HG02623 (cell line): ENCODE results near the gene TRIP13.
"Not testable (repeated sequence)": the region's sequence is repeated elsewhere in the genome, so short reads cannot be mapped to it uniquely, and the experiment has no call there.

Experiments used
- ATAC-seq: cut with Tn5 transposase; IDR thresholded peaks from one replicate; pipeline ENCODE4 v1.9.1; 2021; ENCODE audit warnings: moderate library complexity; ENCODE audit not compliant: unreplicated experiment

The TRIP13 gene

DNA sequence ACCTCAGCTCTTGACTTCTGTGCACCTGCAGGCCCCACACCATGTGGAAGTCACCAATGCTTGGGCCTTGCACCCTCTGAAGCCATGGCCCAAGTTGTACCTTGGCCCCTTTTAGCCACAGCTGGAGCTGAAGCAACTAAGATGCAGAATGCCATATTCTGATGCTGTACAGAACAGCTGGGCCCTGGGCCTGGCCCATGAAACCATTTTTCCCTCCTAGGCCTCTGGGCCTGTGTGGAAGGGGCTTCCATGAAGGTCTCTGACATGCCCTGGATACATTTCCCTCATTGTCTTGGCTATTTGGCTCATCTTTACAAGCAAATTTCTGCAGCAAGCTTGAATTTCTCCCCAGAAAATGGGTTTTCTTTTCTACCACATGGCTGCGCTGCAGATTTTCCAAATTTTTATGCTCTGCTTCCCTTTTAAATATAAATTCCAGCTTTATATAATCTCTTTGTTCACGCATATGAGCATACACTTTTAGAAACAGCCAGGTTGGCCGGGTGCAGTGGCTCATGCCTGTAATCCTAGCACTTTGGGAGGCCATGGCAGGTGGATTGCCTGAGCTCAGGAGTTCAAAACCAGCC lies 41.8 kb downstream of the TRIP13 start:
- not testable (repeated sequence) for ATAC-seq

DNA sequence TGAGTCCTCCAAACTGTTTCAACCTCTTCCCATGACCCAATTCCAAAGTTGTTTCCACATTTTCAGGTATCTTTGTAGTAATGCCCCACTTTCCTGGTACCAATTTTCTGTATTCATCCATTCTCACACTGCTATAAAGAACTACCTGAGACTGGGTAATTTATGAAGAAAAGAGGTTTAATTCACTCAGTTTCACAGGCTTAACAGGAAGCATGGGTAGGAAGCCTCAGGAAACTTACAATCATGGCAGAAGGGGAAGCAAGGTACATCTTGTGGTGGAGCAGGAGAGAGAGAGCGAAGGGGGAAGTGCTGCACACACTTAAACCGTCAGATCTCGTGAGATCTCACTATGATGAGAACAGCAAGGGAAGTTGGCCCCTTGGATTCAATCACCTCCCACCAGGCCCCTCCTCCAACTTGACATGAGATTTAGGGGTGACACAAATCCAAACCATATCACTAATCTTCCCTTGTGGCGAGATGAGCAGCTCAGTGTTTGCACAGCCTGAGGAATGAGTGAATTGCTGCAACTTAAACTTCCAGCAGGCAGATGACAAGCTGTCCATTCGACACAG lies 42.9 kb downstream of the TRIP13 start:
- ATAC-seq = no peak

DNA sequence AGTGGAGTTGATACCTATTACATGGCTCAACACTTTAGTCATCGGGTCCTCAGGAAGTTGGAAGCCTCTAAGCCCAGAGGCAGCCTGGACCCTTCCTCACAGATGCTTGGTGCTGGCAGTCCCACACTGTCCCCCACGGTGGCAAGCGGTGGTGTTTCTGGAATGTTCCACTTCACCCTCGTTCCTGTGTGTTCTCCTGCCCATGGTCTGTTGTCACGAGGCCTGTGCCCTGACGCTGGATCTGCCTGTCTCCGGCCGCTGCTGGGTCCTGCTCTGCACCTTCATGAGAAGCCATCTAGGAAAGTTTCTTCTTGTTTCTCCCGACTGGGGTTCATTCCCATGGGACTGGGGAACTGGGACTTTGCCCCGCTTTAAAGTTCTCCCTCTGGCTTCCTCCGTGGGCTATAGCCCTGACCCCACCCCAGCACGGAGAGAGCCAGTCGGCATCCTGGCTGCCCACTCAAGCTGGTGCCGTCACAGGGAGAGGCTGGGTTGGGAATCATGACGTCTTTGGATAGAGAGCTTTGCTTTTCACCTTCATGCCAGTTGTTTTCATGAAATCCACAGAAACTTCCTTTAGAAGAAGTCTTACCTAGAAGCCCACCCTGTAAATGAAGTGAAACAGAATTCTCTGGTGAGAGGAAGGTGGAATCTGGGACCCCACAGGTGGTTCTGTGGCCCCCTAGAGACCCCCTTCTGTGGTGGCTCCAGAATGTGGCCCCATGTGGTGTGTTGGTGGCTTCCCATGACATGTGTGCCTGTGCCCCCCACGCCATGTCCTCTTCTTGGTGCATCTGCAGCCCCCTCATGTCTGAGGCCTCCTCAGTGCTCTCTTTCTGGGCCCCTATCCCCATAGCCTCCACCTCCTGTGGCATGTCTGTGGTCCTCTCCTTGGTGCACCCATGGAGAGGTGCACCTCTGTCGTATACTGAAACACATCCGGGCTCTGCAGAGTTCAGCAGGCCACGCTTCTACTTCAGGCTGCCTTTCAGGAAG lies 43.8 kb downstream of the TRIP13 start:
- no peak for ATAC-seq

DNA sequence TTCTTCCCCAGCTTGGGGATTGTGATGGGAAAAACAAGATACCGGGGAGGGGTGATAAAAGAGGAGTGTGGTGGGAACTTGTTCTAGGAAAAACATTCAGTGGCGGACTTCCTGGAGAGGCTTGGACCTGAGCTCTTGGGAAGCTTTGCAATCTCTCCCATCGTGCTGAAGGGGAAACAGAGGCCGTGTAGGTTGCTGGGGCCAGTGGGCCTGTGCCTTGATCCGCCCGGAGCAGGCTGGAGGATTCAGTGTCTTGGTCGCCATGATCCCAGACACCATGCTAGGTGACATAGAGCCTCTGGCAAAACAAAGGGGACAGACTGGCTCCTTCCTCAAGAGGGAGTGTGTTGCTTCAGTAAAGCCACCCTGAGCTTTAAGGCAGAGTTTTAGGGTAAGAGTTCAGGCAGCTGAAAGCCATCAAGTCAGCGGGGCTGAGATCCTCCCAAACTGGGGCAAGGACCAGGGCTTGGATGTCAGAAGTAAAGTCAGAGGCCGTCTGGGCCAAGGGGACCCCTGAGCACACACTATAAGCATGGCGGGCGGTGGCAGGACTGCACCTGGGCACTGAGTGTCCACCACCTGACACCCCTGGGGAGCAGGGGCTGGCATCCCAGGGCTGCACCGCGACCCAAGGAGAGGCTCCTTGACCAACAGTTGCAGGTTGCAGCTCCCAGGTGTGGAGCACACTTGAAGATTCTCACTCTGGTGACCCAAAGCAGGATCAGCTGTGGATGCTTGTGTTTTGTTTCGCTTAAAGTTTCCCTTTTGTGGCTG lies 44.7 kb downstream of the TRIP13 start:
- ATAC-seq = no peak

DNA sequence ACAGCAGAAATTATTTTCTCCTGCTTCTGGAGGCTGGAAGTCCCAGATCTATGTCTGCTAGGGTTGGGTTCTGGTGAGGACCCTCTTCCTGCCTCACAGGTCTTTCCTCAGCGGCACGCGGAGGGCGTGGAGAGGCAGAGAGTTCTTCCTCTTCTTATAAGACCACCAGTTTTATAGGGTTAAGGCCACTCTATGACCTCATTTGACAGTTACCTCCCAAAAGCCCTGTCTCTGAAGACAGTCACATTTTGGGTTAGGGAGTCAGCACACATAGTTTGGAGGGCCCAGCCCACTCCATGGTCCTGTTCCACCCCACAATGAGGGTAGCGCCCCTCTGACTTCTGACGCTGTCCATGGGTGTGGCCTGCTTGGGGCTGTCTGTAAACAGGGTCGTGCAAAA lies 46.7 kb downstream of the TRIP13 start:
- no peak for ATAC-seq

DNA sequence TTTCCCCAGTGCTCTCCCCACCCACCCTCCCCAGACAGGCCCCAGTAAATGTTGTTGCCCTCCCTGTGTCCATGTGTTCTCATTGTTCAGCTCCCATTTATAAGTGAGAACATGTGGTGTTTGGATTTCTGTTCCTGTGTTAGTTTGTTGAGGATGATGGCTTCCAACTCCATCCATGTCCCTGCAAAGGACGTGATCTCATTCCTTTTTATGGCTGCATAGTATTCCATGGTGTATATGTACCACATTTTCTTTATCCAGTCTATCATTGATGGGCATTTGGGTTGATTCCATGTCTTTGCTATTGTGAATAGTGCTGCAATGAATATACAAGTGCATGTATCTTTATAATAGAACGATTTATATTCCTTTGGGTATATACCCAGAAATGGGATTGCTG lies 48.1 kb downstream of the TRIP13 start:
- not testable (repeated sequence) for ATAC-seq

DNA sequence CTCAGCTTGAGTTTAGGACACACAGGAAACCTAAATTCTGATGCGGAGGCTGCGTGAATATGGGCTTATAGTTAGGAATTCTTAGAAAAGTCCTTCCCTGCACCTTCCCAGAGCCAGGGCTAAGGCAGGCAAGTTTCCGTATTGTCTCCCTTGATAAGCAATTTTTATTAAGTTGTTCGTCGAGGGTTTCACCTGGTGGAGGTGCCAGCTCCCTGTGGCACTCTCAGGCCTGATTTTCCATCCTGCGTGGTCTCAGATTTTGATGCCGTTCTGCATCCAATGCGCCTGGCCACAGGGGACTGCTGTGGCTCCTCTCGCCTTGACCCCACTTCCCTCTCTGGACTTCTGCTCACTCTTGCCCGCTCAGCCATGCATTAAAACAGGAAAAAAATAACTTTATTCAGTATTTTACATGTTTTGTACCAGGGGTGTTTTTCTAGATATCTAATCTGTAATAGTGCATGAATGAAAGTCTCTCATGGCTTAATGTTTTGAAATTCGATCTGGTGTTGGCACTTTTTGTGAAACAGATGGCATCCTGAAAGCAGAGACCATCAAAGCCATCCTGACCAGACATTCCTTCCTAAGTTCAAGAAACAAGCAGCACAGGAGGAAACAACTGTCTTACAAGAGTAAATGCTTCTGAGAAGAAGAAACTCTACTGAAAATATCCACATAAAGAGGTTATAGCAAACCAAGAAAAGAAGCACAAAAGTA lies 50.7 kb downstream of the TRIP13 start:
- ATAC-seq = no peak

DNA sequence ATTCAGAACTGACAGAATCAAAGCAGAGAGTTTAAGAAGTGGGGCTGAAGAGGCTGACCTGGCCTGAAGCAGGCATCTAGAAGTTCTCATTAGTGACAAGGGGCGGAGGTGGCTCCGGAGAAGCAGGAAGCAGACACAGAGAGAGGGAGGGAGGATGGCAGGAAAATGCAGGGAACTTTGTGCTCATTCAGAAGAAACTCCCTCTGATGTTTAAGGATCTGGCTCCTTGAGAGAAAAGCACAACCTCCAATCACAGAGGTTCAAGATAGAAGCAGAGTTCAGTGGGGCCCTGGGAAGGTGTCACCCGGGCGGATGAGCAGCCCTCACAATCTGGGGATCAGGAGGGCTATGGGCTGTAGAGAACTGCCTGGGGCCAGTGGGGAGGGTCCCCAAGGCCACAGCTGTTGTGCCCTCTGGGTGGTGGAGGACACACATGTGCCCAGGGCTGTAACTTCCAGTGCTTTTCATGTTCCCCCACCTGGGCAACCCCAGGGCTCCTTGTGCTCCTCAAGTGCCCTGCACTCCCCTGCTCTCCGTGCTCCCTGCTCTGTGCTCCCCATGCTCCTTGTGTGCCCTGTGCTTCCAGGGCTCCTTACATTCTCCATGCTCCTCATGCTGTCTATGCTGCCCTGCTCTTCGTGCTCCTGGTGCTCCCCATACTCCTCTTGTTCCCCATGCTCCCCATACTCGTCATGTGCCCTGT lies 51.4 kb downstream of the TRIP13 start:
- no peak for ATAC-seq

DNA sequence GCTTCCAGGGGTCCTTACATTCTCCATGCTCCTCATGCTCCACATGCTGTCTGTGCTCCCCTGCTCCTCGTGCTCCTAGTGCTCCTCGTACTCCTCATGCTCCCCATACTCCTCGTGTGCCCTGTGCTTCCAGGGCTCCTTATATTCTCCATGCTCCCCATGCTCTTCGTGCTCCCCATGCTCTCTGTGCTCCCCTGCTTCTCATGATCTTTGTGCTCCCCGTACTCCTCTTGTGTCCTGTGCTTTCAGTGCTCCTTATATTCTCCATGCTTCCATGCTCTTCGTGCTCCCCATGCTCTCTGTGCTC lies 51.9 kb downstream of the TRIP13 start:
- ATAC-seq = no peak

DNA sequence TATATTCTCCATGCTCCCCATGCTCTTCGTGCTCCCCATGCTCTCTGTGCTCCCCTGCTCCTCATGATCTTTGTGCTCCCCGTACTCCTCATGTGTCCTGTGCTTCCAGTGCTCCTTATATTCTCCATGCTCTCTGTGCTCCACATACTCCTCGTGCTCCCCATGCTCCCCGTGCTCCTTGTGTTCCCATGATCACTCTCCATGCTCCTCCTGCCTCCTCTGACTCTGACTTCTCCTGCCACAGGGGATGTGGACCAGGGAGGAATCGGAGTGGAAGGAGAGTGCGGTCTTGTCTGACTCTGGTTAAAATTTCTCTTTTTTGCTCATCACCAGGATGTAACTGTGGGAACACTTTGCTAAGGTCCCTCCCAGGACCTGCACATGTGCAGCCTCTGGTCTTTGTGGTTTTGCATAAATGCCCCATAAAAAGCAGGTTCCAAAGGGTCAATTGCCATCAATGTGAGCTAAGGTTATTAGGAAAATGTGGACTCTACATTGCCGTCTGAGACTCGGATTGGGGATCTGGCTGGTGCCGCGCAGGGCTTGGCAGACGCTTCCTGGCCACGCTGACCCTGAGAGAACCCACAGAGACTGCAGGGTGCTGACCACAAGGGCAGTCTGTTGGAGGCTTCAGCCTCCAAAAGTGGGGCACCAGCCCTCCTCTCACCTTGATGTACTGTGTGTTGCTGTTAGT lies 52.5 kb downstream of the TRIP13 start:
- no peak for ATAC-seq

DNA sequence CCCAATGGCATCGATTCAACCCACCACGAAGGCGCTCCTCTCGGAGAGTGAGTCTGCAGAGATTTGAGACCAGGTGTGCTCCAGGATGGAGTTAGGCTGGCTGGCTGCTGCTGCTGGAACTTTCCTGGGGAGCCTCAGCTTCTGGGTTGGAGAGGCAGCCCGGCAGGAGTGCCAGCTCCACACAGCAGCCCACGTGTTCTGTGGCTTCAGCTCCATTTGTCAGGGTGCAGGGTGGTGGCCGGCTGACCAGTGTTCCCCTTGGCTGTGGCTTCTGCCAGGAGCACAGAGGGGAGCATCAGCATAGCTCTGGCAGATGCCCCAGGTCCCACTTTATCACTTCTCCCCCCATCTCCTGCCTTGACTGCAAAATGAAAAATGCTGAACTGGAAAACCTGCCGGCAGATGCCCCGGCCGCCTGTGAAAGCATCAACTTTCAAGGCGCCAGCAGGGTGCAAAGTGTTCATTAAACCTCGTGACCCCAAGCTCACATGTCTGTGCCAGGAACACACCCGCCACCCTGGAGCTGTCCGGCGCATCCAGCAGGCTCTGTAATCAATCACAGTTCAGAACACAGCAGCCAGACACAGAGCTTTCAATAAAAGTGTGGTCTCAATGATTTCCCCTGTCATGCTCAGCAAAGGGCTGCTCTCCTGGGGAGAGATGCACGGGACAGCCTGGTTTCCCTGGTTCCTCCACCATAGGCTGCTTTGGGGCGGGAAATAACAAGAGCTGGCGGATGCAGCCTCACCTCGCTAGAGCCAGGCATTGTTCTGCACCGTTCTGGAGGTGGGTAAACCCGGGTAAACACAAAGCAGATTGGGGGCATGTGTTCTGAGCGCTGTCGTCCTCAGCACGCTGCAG lies 53.2 kb downstream of the TRIP13 start:
- no peak for ATAC-seq

DNA sequence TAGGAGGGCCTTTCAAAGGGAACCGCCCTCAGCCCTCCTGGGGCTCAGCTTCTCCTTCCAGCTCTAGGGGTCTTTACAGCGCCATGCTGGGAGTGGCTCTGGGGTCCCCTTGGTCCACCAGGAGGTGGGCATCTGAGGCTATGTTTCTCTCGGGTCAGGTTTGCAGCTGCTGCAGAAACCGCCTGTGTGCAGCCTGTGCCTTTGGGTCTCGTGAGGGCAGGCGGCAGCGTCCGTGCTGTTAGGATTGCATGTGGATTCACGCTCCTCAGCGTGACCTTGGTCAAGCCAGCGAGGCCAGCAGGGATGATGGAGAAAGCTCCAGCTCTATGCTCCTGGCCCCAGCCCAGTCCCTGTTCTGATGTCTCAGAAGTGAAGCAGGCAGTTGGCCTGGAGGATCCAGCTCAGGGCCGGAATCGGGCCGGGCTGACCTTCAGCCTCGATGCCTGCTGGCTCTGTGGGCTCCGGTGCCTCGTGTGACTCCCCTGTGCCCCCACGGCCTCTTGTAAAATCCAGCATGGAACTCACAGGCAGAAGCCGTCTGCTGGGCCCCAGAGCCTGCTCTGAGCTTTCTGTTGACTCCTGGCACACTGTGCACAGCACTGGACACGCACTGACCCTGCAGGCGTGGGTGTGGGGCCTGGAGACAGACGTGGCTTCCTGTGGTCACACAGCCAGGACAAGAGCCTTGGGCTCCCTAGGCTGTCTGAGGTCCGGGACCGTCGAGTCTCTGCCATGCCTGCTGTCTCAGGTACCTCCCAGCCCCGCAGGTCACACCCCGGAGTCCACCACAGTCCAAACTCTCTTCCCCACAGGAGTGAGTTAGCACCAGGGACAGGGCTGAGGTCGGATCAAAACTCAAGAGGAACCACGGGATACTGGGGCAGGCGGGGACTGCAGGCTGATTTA lies 54.3 kb downstream of the TRIP13 start:
- ATAC-seq = no peak

DNA sequence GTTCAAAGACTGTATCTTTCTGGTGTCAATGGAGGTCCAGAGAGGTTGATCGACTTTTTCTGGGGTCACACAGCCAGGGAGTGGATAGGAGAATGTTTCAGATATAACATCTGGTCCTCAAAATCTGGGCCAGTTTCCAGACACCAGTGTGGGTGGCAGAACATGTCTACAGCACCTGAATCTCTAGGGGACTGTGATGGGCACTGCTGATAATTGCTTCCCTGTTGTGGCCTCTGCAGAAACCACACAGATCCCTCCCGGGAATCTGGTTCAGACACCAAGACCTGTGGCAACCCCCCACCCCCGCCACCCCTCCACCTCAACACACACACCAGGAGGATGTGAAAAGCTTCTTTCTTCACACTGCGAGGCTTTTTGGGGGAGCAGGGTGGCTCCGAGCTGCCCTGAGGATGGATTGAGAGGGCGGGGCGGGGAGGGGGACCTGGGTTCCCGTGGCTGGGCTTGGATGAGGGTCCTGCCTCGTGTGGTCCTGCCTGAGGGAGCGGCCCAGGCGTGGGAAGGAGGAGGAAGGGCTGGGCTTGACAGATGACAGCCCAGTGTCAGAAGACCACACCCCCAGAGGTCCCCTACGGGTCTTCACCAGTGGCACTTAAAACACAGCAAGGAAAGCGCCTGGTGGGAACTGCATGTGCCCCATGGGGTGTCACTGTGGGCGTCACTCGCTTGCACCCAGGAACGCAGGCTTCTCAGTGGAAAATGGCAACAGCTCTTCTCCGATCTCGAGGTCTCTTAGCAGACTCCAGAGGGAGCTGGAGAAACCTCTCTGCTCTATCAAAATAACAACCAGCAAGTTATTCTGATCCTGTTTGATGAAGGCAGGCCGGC lies 55.2 kb downstream of the TRIP13 start:
- ATAC-seq = no peak

DNA sequence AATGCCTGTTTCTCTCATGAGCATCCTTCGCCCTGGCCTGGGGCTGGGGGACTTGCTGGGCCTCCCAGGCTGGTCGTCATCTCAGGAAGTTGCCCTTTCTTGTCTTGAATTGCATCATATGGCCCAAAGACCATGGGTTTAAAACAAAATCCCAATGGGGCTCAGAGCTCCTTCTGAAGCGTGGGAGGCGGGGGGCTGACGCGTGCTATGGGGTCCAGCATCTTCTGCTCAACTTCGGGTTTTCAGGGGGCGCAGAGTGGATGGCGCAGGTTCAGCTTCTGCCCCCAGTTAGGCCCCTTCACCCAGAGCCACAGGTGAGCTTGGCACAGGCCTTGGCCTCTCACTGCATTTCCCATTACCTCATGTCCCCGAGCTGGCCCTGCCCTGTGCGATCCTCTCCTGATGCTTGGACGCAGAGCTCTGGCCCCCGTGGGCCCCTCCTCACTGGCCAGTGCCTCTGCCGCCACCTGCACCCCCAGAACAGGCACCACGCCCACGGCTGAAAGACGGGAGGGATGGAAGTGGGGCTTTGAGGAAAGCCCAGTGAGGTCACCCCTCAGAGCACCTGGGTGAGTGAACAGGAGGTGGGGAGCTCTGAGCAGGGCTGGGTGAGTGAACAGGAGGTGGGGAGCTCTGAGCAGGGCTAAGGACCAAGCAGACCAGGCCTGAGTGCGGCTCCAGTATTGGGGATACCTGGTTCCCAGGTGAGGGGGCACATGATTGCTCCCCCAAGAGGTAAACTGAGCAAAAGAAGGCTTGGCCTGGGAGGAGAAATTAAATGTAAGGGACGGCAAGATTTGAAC lies 56.0 kb downstream of the TRIP13 start:
- ATAC-seq = no peak

DNA sequence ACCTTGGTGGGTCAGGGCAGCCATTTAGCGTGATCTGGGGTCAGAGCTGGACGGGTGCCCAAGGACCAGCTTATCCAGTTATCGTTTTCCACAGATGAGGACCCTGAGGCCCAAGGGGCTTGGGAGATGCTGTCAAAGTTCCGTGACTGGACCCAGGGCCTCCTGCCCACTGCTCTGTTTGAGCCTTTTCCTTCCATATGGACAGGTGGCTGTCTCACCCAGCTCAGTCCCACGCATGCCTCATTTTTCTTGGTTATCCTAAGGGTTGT lies 56.5 kb downstream of the TRIP13 start:
- ATAC-seq = no peak
